CD14-positive monocyte (primary cell): ENCODE results near the gene COBLL1. TPM values are rescaled to one million over a fixed set of nuclear protein-coding genes. Genes with fewer than 3 reads are reported as not detected.

Experiments
- DNase-seq, 3 donors: peaks; one replicate each; pipeline ENCODE4 v3.0.0-alpha.2; 2011 to 2022
- H2AFZ ChIP-seq: 2 replicates; pipeline ENCODE4 v1.6.0; 2012; ENCODE audit warnings: mild to moderate bottlenecking, low read depth, low read length, inconsistent platforms; ENCODE audit not compliant: insufficient read depth, poor library complexity, severe bottlenecking
- H3K27ac ChIP-seq, 2 donors: 1 replicate in 1 of 2; 2 replicates in 1 of 2; pipeline ENCODE4 v1.5.1; 2012 to 2013; ENCODE audit warnings: low read length in 2 of 2, control low read depth in 1 of 2, inconsistent platforms in 1 of 2, low read depth in 1 of 2, mild to moderate bottlenecking in 1 of 2
- H3K27me3 ChIP-seq, 2 donors: one replicate each; pipeline versions ENCODE4 v1.6.0 to v1.6.1; 2011 to 2013; ENCODE audit warnings: low read length in 2 of 2; ENCODE audit not compliant: control insufficient read depth in 2 of 2, insufficient read depth in 2 of 2
- H3K36me3 ChIP-seq, 2 donors: replicated peaks in 1 of 2; 1 replicate in 1 of 2; 2 replicates in 1 of 2; pipeline versions ENCODE4 v1.5.1 to v1.6.1; 2012 to 2013; ENCODE audit warnings: low read length in 2 of 2, control low read depth in 1 of 2, inconsistent platforms in 1 of 2, mild to moderate bottlenecking in 1 of 2; ENCODE audit not compliant: insufficient read depth in 2 of 2, control insufficient read depth in 1 of 2
- H3K4me1 ChIP-seq, 2 donors: 1 replicate in 1 of 2; 2 replicates in 1 of 2; pipeline versions ENCODE4 v1.5.1 to v1.6.1; 2012 to 2013; ENCODE audit warnings: low read length in 2 of 2, control low read depth in 1 of 2, inconsistent platforms in 1 of 2, mild to moderate bottlenecking in 1 of 2, moderate library complexity in 1 of 2; ENCODE audit not compliant: insufficient read depth in 2 of 2, control insufficient read depth in 1 of 2
- H3K4me2 ChIP-seq: replicated peaks from 2 replicates; pipeline ENCODE3; 2012; ENCODE audit warnings: low read length, moderate library complexity, mild to moderate bottlenecking; ENCODE audit not compliant: poor library complexity, severe bottlenecking; ENCODE audit errors: extremely low read depth
- H3K4me3 ChIP-seq, 3 experiments: fragments of 200-600 bp in 1 of 3; sonication (generic) in 1 of 3; replicated peaks in 1 of 3; 1 replicate in 2 of 3; 2 replicates in 1 of 3; pipeline ENCODE4 v1.5.1; 2011 to 2013; ENCODE audit warnings: low read length in 3 of 3, mild to moderate bottlenecking in 3 of 3, control low read depth in 2 of 3, low read depth in 2 of 3, inconsistent platforms in 1 of 3, moderate library complexity in 1 of 3
- H3K79me2 ChIP-seq: 2 replicates; pipeline ENCODE4 v1.6.0; 2012; ENCODE audit warnings: mild to moderate bottlenecking, control low read depth, inconsistent platforms, low read length, moderate library complexity; ENCODE audit not compliant: insufficient read depth
- H3K9ac ChIP-seq: 2 replicates; pipeline ENCODE4 v1.6.0; 2017; ENCODE audit warnings: low read length, mild to moderate bottlenecking; ENCODE audit not compliant: insufficient read depth, poor library complexity, severe bottlenecking
- H3K9me3 ChIP-seq, 2 donors: replicated peaks in 1 of 2; 1 replicate in 1 of 2; 2 replicates in 1 of 2; pipeline versions ENCODE4 v1.5.1 to v1.6.1; 2012 to 2013; ENCODE audit warnings: low read length in 2 of 2, control low read depth in 1 of 2; ENCODE audit not compliant: control insufficient read depth in 1 of 2, insufficient read depth in 1 of 2
- H4K20me1 ChIP-seq: 2 replicates; pipeline ENCODE4 v1.6.0; 2012; ENCODE audit warnings: mild to moderate bottlenecking, low read length, control low read depth, moderate library complexity; ENCODE audit not compliant: insufficient read depth
- H3K27ac Mint-ChIP-seq, 7 donors: one replicate each; pipeline ENCODE4 v1.8.0; 2020; ENCODE audit warnings: mild to moderate bottlenecking in 7 of 7, mixed read lengths in 7 of 7, moderate library complexity in 6 of 7, inconsistent platforms in 2 of 7
- H3K27me3 Mint-ChIP-seq, 3 donors: one replicate each; pipeline ENCODE4 v1.8.0; 2021 to 2022; ENCODE audit warnings: low read depth in 3 of 3, mild to moderate bottlenecking in 3 of 3, mixed read lengths in 3 of 3, moderate library complexity in 3 of 3, inconsistent platforms in 1 of 3
- H3K36me3 Mint-ChIP-seq, 2 donors: one replicate each; pipeline ENCODE4 v1.8.0; 2020; ENCODE audit warnings: mixed read lengths in 2 of 2, inconsistent platforms in 1 of 2, mild to moderate bottlenecking in 1 of 2
- H3K4me1 Mint-ChIP-seq: one replicate; pipeline ENCODE4 v1.8.0; 2020; ENCODE audit warnings: mild to moderate bottlenecking, mixed read lengths
- H3K4me3 Mint-ChIP-seq, 2 donors: one replicate each; pipeline ENCODE4 v1.8.0; 2020; ENCODE audit warnings: mild to moderate bottlenecking in 2 of 2, mixed read lengths in 2 of 2, moderate library complexity in 1 of 2
- H3K9me3 Mint-ChIP-seq, 7 donors: one replicate each; pipeline ENCODE4 v1.8.0; 2020 to 2022; ENCODE audit warnings: mixed read lengths in 7 of 7, mild to moderate bottlenecking in 6 of 7, moderate library complexity in 6 of 7, inconsistent platforms in 2 of 7
- CTCF ChIP-seq: fragments of 200-600 bp; IDR thresholded peaks from one replicate; pipeline ENCODE4 v1.8.0; 2022; ENCODE audit warnings: antibody characterized with exemption, mild to moderate bottlenecking
- WGBS: methylation state at CpG from one replicate; pipeline ENCODE4 v1.1.5; 2013; ENCODE audit warnings: missing lambda C conversion rate; ENCODE audit not compliant: insufficient coverage; 5-methylcytosine and 5-hydroxymethylcytosine counted together
- intact Hi-C, 2 donors: fragments of 100-400 bp; cut with micrococcal nuclease; formaldehyde crosslinking; loops; one replicate each; pipeline versions ENCODE4 v1.15.0 to v1.15.1; 2023
- polyA plus RNA-seq, 3 donors: library from polyadenylated mRNA; depleted of rRNA in 1 of 3; unstranded in 2 of 3; stranded (reverse) in 1 of 3; fragments of 300-500 nt in 2 of 3; fragments of >200 nt in 1 of 3; fragmentation: Illumina TruSeq in 2 of 3; gene quantifications; 1 replicate in 2 of 3; 2 replicates in 1 of 3; pipeline ENCODE4 v1.2.3, GENCODE V29; 2012 to 2021

Gene COBLL1
- polyA plus RNA-seq, 3 donors = 0.18 to 0.54 (median 0.24) TPM

- Histone ChIP-seq H4K20me1 (no peaks in the 10 kb centered on the region), H3K9me3 (no peaks in the 10 kb centered on the region), H3K27me3 (no peaks in the 10 kb centered on the region), H2AFZ (no peak overlapping the region), H3K27ac (no peak overlapping the region), H3K36me3 (no peaks in the 10 kb centered on the region), H3K4me1 (peaks cover 0 to 2% of the 10 kb centered on the region in 2 donors), H3K4me2 (no peak overlapping the region), H3K79me2 (no peaks in the 10 kb centered on the region), H3K9ac (no peak overlapping the region), H3K4me3 (no peak overlapping the region)
- Mint-ChIP-seq H3K9me3 (no peaks in the 10 kb centered on the region), H3K27ac (no peak overlapping the region), H3K4me3 (no peak overlapping the region), H3K4me1 (peaks cover 2% of the 10 kb centered on the region), H3K27me3 (no peaks in the 10 kb centered on the region), H3K36me3 (no peaks in the 10 kb centered on the region)
- TF ChIP-seq CTCF = no peak
- intact Hi-C loops = no loop called here
- WGBS = 100% methylated on average over 1 of the region's 5 CpGs
- DNase-seq = no peak
Measured at GRCh38 chr2:164792316-164793170, 49.1 kb downstream of the COBLL1 start.

- H3K9me3 Mint-ChIP-seq = no peaks in the 10 kb centered on the region
- H2AFZ ChIP-seq = no peak overlapping the region
- H3K4me1 ChIP-seq = no peaks in the 10 kb centered on the region
- H4K20me1 ChIP-seq = no peaks in the 10 kb centered on the region
- H3K27me3 Mint-ChIP-seq = no peaks in the 10 kb centered on the region
- H3K4me2 ChIP-seq = no peak overlapping the region
- no peaks in the 10 kb centered on the region for H3K9me3 ChIP-seq
- intact Hi-C loops = no loop called here
- no CpG with 5 or more reads among the region's 5 CpGs for WGBS
- H3K9ac ChIP-seq = no peak overlapping the region
- H3K27me3 ChIP-seq = no peaks in the 10 kb centered on the region
- H3K4me3 Mint-ChIP-seq = no peak overlapping the region
- no peak for DNase-seq
- no peak for TF ChIP-seq CTCF
- H3K4me1 Mint-ChIP-seq = peaks cover 1% of the 10 kb centered on the region
- H3K27ac Mint-ChIP-seq = no peak overlapping the region
- no peaks in the 10 kb centered on the region for H3K79me2 ChIP-seq
- no peaks in the 10 kb centered on the region for H3K36me3 Mint-ChIP-seq
- H3K27ac ChIP-seq = no peak overlapping the region
- no peak overlapping the region for H3K4me3 ChIP-seq
- H3K36me3 ChIP-seq = no peaks in the 10 kb centered on the region
Measured at GRCh38 chr2:164789968-164790367, 51.7 kb downstream of the COBLL1 start.
